IgD-negative memory B cell (primary cell): ENCODE results near the gene KSR1. TPM values are rescaled to one million over a fixed set of nuclear protein-coding genes. Genes with fewer than 3 reads are reported as not detected.
"Not testable (repeated sequence)": the region's sequence is repeated elsewhere in the genome, so short reads cannot be mapped to it uniquely, and the experiment has no call there.

Experiments used
- H3K27ac Mint-ChIP-seq, 3 donors: one replicate each; pipeline ENCODE4 v1.8.0; 2020 to 2022; ENCODE audit warnings: mild to moderate bottlenecking in 3 of 3, mixed read lengths in 3 of 3, moderate library complexity in 1 of 3
- H3K27me3 Mint-ChIP-seq: one replicate; pipeline ENCODE4 v1.8.0; 2021; ENCODE audit warnings: mixed read lengths
- H3K36me3 Mint-ChIP-seq: one replicate; pipeline ENCODE4 v1.8.0; 2020; ENCODE audit warnings: mild to moderate bottlenecking, mixed read lengths
- H3K4me1 Mint-ChIP-seq, 3 donors: one replicate each; pipeline ENCODE4 v1.8.0; 2020 to 2022; ENCODE audit warnings: mixed read lengths in 3 of 3, mild to moderate bottlenecking in 1 of 3
- H3K4me3 Mint-ChIP-seq, 4 donors: one replicate each; pipeline ENCODE4 v1.8.0; 2020 to 2022; ENCODE audit warnings: mild to moderate bottlenecking in 4 of 4, mixed read lengths in 4 of 4, moderate library complexity in 3 of 4
- H3K9me3 Mint-ChIP-seq, 3 donors: one replicate each; pipeline ENCODE4 v1.8.0; 2020 to 2021; ENCODE audit warnings: mixed read lengths in 3 of 3, mild to moderate bottlenecking in 1 of 3
- polyA plus RNA-seq: library from polyadenylated mRNA; unstranded; fragments of 300-500 nt; fragmentation: Illumina TruSeq; gene quantifications from one replicate; pipeline ENCODE4 v1.2.3, GENCODE V29; 2021

KSR1 gene
- polyA plus RNA-seq, 1 donor from 2014 or later = 2.1 TPM

- H3K4me3 Mint-ChIP-seq, H3K27ac Mint-ChIP-seq, H3K9me3 Mint-ChIP-seq, H3K36me3 Mint-ChIP-seq, H3K27me3 Mint-ChIP-seq, H3K4me1 Mint-ChIP-seq: not testable (repeated sequence)
These were observed 20.7 kb upstream of the KSR1 start for GRCh38 chr17:27435431-27436070.

- peaks cover 0 to 1% (median 0%) of the 10 kb centered on the region in 3 donors for H3K4me1 Mint-ChIP-seq
- no peak overlapping the region for H3K4me3 Mint-ChIP-seq
- no peaks in the 10 kb centered on the region for H3K36me3 Mint-ChIP-seq
- no peak overlapping the region for H3K27ac Mint-ChIP-seq
- H3K27me3 Mint-ChIP-seq = no peaks in the 10 kb centered on the region
- H3K9me3 Mint-ChIP-seq = no peaks in the 10 kb centered on the region
These were observed 17.8 kb upstream of the KSR1 start for GRCh38 chr17:27438348-27438998.

- Mint-ChIP-seq H3K27ac (no peak overlapping the region), H3K36me3 (no peaks in the 10 kb centered on the region), H3K4me1 (peaks cover 0 to 1% (median 0%) of the 10 kb centered on the region in 3 donors)
These were observed 16.9 kb upstream of the KSR1 start for GRCh38 chr17:27439342-27439741.

GRCh38 chr17:27442702-27443101 lies 13.5 kb upstream of the KSR1 start:
- H3K36me3 Mint-ChIP-seq = peaks cover 2% of the 10 kb centered on the region
- H3K4me1 Mint-ChIP-seq = peaks cover 0 to 3% (median 1%) of the 10 kb centered on the region in 3 donors
- H3K9me3 Mint-ChIP-seq = no peaks in the 10 kb centered on the region
- H3K27ac Mint-ChIP-seq = no peak overlapping the region
- peaks cover 3% of the 10 kb centered on the region for H3K27me3 Mint-ChIP-seq
- no peak overlapping the region for H3K4me3 Mint-ChIP-seq

More at GRCh38 chr17:27439342-27439741, 16.9 kb upstream of the KSR1 start:
- Mint-ChIP-seq H3K4me3 (peak overlapping the region in 1 of 4 donors; percentile 30), H3K9me3 (no peaks in the 10 kb centered on the region), H3K27me3 (no peaks in the 10 kb centered on the region)

- H3K4me1 Mint-ChIP-seq = peaks cover 0 to 3% (median 1%) of the 10 kb centered on the region in 3 donors
- H3K4me3 Mint-ChIP-seq = no peak overlapping the region
- H3K9me3 Mint-ChIP-seq = no peaks in the 10 kb centered on the region
- H3K27me3 Mint-ChIP-seq = peaks cover 3% of the 10 kb centered on the region
- peaks cover 2% of the 10 kb centered on the region for H3K36me3 Mint-ChIP-seq
- no peak overlapping the region for H3K27ac Mint-ChIP-seq
These were observed 12.8 kb upstream of the KSR1 start for GRCh38 chr17:27443491-27443890.

- Mint-ChIP-seq H3K4me1 (peaks cover 0 to 6% (median 2%) of the 10 kb centered on the region in 3 donors), H3K9me3 (no peaks in the 10 kb centered on the region), H3K4me3 (no peak overlapping the region)
These were observed 10.3 kb upstream of the KSR1 start for GRCh38 chr17:27445971-27446370.

GRCh38 chr17:27446569-27447301 lies 9.5 kb upstream of the KSR1 start:
- Mint-ChIP-seq H3K27ac (no peak overlapping the region), H3K9me3 (no peaks in the 10 kb centered on the region), H3K4me3 (no peak overlapping the region)

More at GRCh38 chr17:27445971-27446370, 10.3 kb upstream of the KSR1 start:
- H3K27ac Mint-ChIP-seq = no peak overlapping the region
- peaks cover 2% of the 10 kb centered on the region for H3K36me3 Mint-ChIP-seq
- H3K27me3 Mint-ChIP-seq = peaks cover 3% of the 10 kb centered on the region

GRCh38 chr17:27448534-27448933 lies 7.7 kb upstream of the KSR1 start:
- not testable (repeated sequence) for H3K4me3 Mint-ChIP-seq, H3K4me1 Mint-ChIP-seq, H3K36me3 Mint-ChIP-seq, H3K27me3 Mint-ChIP-seq, H3K27ac Mint-ChIP-seq, H3K9me3 Mint-ChIP-seq

More at GRCh38 chr17:27446569-27447301, 9.5 kb upstream of the KSR1 start:
- H3K36me3 Mint-ChIP-seq = peaks cover 2% of the 10 kb centered on the region
- peaks cover 3% of the 10 kb centered on the region for H3K27me3 Mint-ChIP-seq
- H3K4me1 Mint-ChIP-seq = peaks cover 0 to 6% (median 2%) of the 10 kb centered on the region in 3 donors

- Mint-ChIP-seq H3K4me1 (peaks cover 0 to 8% (median 2%) of the 10 kb centered on the region in 3 donors), H3K27me3 (peaks cover 3% of the 10 kb centered on the region), H3K9me3 (no peaks in the 10 kb centered on the region), H3K4me3 (no peak overlapping the region), H3K36me3 (peaks cover 2% of the 10 kb centered on the region), H3K27ac (no peak overlapping the region)
These were observed 6.7 kb upstream of the KSR1 start for GRCh38 chr17:27449541-27449940.

GRCh38 chr17:27449988-27450387 lies 6.3 kb upstream of the KSR1 start:
- peaks cover 3% of the 10 kb centered on the region for H3K27me3 Mint-ChIP-seq
- H3K9me3 Mint-ChIP-seq = no peaks in the 10 kb centered on the region
- H3K36me3 Mint-ChIP-seq = peaks cover 2% of the 10 kb centered on the region
- H3K27ac Mint-ChIP-seq = no peak overlapping the region
- peaks cover 0 to 9% (median 2%) of the 10 kb centered on the region in 3 donors for H3K4me1 Mint-ChIP-seq
- no peak overlapping the region for H3K4me3 Mint-ChIP-seq

GRCh38 chr17:27450416-27450815 lies 5.8 kb upstream of the KSR1 start:
- no peaks in the 10 kb centered on the region for H3K9me3 Mint-ChIP-seq
- H3K36me3 Mint-ChIP-seq = peaks cover 2% of the 10 kb centered on the region
- H3K27ac Mint-ChIP-seq = no peak overlapping the region
- no peak overlapping the region for H3K4me3 Mint-ChIP-seq
- H3K4me1 Mint-ChIP-seq = peaks cover 0 to 12% (median 2%) of the 10 kb centered on the region in 3 donors
- H3K27me3 Mint-ChIP-seq = peaks cover 3% of the 10 kb centered on the region

- Mint-ChIP-seq H3K4me1 (peaks cover 0 to 9% (median 2%) of the 10 kb centered on the region in 3 donors), H3K4me3 (no peak overlapping the region), H3K27me3 (no peaks in the 10 kb centered on the region), H3K36me3 (no peaks in the 10 kb centered on the region), H3K27ac (no peak overlapping the region), H3K9me3 (no peaks in the 10 kb centered on the region)
These were observed 4.3 kb upstream of the KSR1 start for GRCh38 chr17:27451906-27452305.

GRCh38 chr17:27452828-27453227 lies 3.4 kb upstream of the KSR1 start:
- no peaks in the 10 kb centered on the region for H3K27me3 Mint-ChIP-seq
- no peaks in the 10 kb centered on the region for H3K36me3 Mint-ChIP-seq
- H3K27ac Mint-ChIP-seq = no peak overlapping the region
- H3K4me1 Mint-ChIP-seq = peaks cover 8 to 17% (median 9%) of the 10 kb centered on the region in 3 donors
- no peaks in the 10 kb centered on the region for H3K9me3 Mint-ChIP-seq
- peak overlapping the region in 1 of 4 donors; percentile 48 for H3K4me3 Mint-ChIP-seq

GRCh38 chr17:27453471-27453870 lies 2.8 kb upstream of the KSR1 start:
- no peaks in the 10 kb centered on the region for H3K36me3 Mint-ChIP-seq
- H3K27me3 Mint-ChIP-seq = no peaks in the 10 kb centered on the region
- peaks cover 10 to 17% (median 10%) of the 10 kb centered on the region in 3 donors for H3K4me1 Mint-ChIP-seq
- H3K9me3 Mint-ChIP-seq = no peaks in the 10 kb centered on the region
- H3K4me3 Mint-ChIP-seq = no peak overlapping the region
- H3K27ac Mint-ChIP-seq = no peak overlapping the region

GRCh38 chr17:27454089-27454488 lies 2.2 kb upstream of the KSR1 start:
- H3K4me1 Mint-ChIP-seq = peaks cover 10 to 21% (median 12%) of the 10 kb centered on the region in 3 donors
- no peaks in the 10 kb centered on the region for H3K27me3 Mint-ChIP-seq
- no peaks in the 10 kb centered on the region for H3K9me3 Mint-ChIP-seq
- H3K36me3 Mint-ChIP-seq = no peaks in the 10 kb centered on the region
- peak overlapping the region in 1 of 4 donors; percentile 77 for H3K4me3 Mint-ChIP-seq
- H3K27ac Mint-ChIP-seq = no peak overlapping the region
